Gastrocnemius medialis (tissue), 4 donors: Measurements from ENCODE around the gene POLR2C.

Source experiments
- CTCF ChIP-seq, 5 experiments: fragments of 450-650 bp in 3 of 5; fragments of 200-600 bp in 2 of 5; sonication (generic) in 2 of 5; IDR thresholded peaks in 4 of 5; conservative IDR thresholded peaks in 1 of 5; 1 replicate in 4 of 5; 2 replicates in 1 of 5; pipeline ENCODE4 v1.5.1; 2016 to 2019; ENCODE audit warnings: antibody characterized with exemption in 5 of 5, mild to moderate bottlenecking in 3 of 5, moderate library complexity in 3 of 5
- POLR2A ChIP-seq, 2 donors: fragments of 450-650 bp; IDR thresholded peaks; one replicate each; pipeline ENCODE4 v1.6.1; 2017; ENCODE audit warnings: antibody characterized with exemption in 2 of 2, mild to moderate bottlenecking in 2 of 2, moderate library complexity in 2 of 2

GRCh38 chr16:57513371-57514102, 51.1 kb downstream of the POLR2C start:
- TF ChIP-seq POLR2A (IDR thresholded peaks at IDR 0.05), result no peak
- no peak for TF ChIP-seq CTCF (IDR thresholded peaks at IDR 0.05 in 4 of 5, conservative IDR thresholded peaks at IDR 0.05 in 1 of 5)
